NCI-H1092 treated with DMSO at 0.1 percent for 48 hours (cell line): ENCODE measurements around the gene KRT32.
A peak's percentile ranks its signal among the peaks of the same experiment; 100 is the strongest.
"Not testable (repeated sequence)": the region's sequence is repeated elsewhere in the genome, so short reads cannot be mapped to it uniquely, and the experiment has no call there.

ENCODE experiments used
- DNase-seq: peaks from one replicate; lab custom pipeline; 2025; lab: John Stamatoyannopoulos, UW

KRT32 gene

GRCh38 chr17:41463746-41464145 is 3.4 kb downstream of the KRT32 start:
- DNase-seq, result no peak

- no peak for DNase-seq
Measured at GRCh38 chr17:41462705-41463104, 4.5 kb downstream of the KRT32 start.

DNA sequence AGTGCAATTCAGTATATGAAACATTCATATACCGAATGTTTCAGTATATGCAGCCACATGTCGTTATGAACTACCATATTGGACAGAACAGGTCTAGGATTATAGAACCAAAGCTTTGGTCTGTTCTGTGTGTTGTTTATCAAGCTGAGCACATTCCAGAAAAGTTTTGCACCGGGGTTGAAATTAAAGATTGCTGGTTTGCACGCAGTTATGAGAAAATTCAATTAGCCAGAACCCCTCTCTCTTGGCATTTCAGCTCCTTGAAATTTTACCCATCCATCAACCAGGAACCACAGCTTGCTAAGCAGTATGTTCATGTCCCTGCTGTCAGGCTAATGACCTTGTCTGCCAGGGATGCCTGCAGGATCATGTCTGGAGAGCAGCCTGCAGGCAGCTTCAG is 9.5 kb downstream of the KRT32 start:
- no peak for DNase-seq

- no peak for DNase-seq
Measured at GRCh38 chr17:41456204-41456603, 11.0 kb downstream of the KRT32 start.

DNA sequence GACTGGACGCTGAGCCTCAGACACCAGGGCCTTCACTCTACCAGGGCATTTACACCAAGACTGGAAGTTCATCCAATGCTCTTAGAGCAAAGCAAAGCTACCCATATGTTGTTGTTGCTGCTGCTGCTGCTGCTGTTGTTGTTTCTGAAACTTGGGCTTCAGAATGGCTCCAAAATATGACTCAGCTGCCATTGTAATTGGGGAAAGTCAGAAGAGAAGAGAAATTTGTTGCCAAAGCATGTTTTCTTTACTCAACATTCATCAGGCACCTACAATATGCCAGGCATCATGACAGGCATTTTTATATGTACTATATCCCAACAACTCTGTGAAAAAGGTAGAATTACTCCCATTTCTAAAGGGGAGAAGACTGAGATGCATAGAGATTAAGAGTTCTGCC is 11.9 kb downstream of the KRT32 start:
- DNase-seq, result no peak

DNA sequence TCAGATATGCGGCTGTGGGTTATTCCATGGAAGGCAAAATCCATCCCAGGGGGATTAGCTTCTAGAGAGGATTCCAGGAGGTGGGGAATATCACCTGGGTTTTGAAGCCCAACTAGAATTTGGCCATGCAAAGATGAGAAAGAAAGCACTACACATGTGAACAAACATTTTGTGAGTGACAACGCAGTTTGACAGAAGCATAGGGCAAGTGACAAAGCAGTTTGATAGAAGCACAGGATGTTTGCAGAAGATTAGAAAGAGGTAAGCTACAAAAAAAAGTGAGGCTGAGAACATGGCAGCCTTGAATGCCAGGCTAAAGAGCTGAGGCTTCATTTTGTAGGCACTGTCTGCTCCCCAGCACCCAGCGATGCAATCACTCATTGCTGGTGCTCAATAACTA is 14.1 kb downstream of the KRT32 start:
- no peak for DNase-seq

DNA sequence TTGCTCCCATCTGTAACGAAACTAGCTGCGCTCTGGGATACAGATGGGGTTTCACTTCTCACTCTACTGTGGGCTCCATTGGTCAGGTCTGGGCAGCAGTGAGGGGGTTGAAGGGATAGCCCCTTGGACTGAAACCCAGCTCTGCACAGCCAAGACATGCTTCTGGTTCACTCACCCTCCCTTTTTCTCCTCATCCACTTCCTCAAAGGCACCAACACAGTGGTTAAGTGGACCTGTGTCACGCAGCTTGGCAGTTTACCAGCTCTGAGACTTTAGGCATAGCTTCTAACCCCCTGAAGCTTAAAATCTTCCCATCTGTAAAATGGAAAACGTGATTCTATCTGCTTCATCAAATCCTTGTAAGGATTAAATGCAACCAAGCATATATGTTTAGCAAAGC is 14.9 kb downstream of the KRT32 start:
- DNase-seq, result no peak

GRCh38 chr17:41451154-41451728 is 15.9 kb downstream of the KRT32 start:
- no peak for DNase-seq

DNA sequence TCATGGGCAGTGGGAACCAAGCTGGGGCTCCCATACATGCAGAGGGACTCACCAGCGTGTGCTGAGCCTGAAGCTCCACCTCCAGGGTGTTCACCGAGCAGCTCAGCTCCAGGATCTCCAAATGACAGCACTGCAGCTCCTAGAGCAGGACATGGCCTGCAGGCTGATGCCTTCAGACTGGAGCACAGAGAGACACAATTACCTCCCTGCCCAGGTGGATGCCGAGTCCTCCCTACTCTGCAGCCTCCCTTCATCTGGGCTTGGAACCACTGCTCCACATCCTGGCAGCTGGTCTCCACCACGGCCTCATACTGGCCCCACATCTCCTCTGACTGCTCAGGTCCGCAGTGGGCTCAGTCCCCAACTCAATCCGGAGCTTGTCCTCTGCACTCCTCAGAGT is 18.2 kb downstream of the KRT32 start:
- DNase-seq, result no peak

GRCh38 chr17:41448506-41448905 is 18.7 kb downstream of the KRT32 start:
- no peak for DNase-seq

DNA sequence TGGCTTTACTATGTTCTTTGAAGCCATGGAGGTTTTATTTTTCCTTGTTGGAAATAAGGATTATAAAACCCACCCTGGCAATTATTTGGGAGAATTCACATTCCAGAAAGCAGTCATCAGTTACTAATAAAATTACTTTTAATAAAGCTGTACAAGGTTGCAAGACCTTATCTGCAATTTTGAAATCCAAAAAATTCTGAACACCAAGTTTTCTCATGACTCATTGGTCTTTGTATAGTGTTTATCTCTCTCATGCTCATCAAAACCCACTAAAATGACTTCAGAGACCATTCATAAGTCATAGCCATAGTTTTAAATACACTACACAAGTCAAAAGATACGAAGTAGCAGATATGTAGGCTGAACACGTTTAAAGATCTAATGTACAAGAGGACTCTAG is 20.4 kb downstream of the KRT32 start:
- DNase-seq, result no peak

GRCh38 chr17:41444640-41445039 is 22.5 kb downstream of the KRT32 start:
- no peak for DNase-seq

DNA sequence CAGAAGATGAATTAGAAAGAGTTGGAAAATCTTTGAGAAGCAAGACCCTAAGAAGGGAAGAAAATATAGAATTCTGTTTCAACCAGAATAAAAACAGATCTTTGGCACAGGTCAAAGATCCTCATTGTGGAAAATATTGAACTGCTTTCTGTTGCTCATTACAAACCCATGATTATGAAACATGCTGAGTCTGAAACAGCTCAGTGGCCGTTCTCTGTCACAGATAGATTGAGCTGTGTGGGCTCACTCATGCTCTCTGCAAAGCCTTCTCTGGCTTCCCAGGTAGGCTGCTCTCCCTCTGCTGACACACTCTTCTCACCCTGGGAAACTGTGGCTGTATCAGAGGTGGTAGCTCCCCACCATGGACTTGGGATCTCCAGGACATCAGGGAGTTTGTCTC is 23.0 kb downstream of the KRT32 start:
- DNase-seq, result no peak

- no peak for DNase-seq
Measured at GRCh38 chr17:41442739-41443138, 24.4 kb downstream of the KRT32 start.

- DNase-seq, result no peak
Measured at GRCh38 chr17:41440531-41441033, 26.6 kb downstream of the KRT32 start, which contains the start of gene KRT38. TSS of gene KRT38 (minus strand) at chr17:41440983. CDS start at chr17:41440921, 62 bp downstream.

DNA sequence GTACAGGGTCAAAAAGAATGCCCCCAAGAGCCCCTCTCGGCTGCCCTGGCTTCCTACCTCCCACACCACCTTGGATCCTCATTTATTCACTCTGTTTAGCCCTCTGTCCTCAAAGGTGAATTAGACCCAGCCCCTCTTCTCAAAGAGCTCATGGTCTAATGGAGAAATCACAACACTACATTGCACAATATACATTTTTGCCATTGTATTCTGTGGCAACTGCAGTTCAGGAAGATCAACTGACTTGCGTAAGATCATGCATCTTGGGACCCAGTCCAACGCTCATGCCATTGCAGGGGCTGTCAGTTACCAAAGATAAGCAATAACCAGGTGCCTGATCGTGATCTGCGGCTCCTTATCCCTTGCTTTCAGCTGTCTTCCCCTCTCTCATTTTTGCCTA is 27.8 kb downstream of the KRT32 start:
- DNase-seq, result no peak

- no peak for DNase-seq
Measured at GRCh38 chr17:41437769-41438168, 29.4 kb downstream of the KRT32 start.

GRCh38 chr17:41437254-41437653 is 29.9 kb downstream of the KRT32 start:
- DNase-seq, result no peak

GRCh38 chr17:41434415-41434814 is 32.8 kb downstream of the KRT32 start:
- peak; percentile 69 for DNase-seq

- DNase-seq, result peak; percentile 69
Measured at GRCh38 chr17:41434005-41434404, 33.2 kb downstream of the KRT32 start.

DNA sequence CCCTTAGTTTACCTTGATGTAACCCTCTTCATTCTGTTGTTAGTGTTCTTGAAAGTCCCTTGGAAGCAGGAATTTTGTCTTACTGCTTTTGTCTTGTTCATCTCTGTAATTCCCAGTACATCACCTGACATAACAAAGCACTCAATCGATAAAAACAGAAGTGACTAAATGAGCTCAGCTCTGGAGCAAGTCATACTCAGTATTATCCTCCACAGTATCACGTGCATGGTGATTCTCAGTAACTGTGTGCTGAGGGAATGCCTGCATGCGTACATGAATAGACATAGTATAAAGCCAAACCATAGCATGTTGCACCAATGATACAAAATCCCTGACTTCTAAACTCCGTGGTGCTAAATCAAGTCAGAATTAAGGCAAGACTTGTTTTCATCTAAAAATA is 33.6 kb downstream of the KRT32 start:
- no peak for DNase-seq

DNA sequence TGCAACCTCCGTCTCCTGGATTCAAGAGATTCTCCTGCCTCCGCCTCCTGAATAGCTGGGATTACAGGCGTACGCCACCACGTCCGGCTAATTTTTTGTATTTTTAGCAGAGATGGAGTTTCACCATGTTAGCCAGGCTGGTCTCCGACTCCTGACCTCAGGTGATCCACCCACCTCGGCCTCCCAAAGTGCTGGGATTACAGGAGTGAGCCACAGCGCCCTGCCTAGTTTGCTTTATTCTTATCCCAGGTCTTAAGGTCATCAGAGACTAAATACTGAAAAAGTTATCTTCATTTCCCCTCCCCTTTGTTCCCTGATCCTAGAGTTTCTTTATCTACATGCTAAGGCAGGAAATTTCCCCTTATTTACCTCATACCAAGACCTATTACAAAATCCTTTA is 36.8 kb downstream of the KRT32 start:
- DNase-seq, result not testable (repeated sequence)

DNA sequence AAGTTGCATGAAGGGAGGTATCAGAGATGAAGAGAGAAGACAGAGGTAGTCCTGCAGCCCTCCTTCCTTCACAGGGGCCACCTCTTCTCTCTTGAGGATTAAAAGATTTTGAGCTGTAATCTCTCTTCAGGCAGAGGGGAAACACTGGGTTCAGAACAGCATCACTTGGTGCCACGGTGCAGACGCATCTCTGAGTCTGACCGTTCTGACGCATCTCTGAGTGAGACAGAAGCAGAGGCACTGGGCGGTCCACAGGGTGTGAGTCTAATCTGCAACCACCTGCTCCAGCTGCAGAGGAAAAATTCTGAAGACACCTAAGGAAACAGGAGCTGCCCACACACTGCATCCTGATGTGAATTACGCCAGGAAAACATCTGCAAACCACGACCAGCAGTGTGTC is 37.5 kb downstream of the KRT32 start:
- DNase-seq, result no peak

DNA sequence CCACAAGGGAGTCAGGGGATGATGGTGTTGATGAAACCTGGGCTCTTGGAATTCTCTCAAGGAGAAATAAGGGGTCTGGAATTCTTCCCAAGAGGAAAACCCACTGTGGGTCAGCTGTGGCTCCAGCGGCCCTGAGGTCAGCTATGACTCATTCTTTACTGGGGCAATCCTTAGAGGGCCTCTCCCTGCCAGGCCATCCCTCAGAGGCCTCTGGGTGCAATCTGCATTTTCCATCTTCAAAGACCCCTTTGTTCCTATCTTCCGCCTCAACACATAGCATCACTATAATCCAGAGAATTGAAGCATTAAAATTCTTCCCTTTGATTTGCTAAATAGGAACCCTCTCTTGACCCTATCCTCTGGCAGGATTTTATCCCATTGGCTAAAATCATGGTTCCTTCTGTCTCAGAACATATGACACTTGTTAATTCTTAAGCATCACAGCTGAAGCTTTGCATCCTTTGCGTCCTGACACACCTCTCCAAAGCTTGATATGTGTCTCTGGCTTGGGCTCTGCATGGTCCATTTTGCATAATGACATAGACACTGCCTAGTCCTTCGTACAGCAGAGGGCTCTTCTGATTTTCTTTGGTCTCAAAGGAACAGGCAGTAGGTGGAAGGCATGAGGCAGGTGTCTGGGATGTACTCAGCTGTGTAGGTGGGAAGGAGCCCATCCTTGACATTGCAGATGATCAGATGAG is 38.4 kb downstream of the KRT32 start:
- DNase-seq, result no peak
